WTC11 (cell line): Measurements from ENCODE around the gene VEGFA. TPM values are rescaled to one million over a fixed set of nuclear protein-coding genes. Genes with fewer than 3 reads are reported as not detected.
A peak's percentile ranks its signal among the peaks of the same experiment; 100 is the strongest.

ENCODE experiments used
- ATAC-seq: fragments of 200-7000 bp; cut with Tn5 transposase; 2 replicates; pipeline ENCODE4 v1.10.0; 2021; ENCODE audit warnings: mild to moderate bottlenecking, moderate library complexity
- CTCF ChIA-PET: fragments of 300-600 bp; sonication (Branson Sonifier 250); formaldehyde crosslinking; loops from one replicate; lab custom pipeline; 2021; ENCODE audit warnings: antibody characterized with exemption; lab: Charles Lee
- POLR2A ChIA-PET: fragments of 350-600 bp; sonication (Branson Sonifier 250); formaldehyde crosslinking; loops from one replicate; lab custom pipeline; 2021; ENCODE audit warnings: antibody characterized with exemption; lab: Charles Lee
- DNase-seq: peaks from one replicate; pipeline ENCODE4 v3.0.0; 2021; ENCODE audit warnings: low spot score
- H3K27ac Mint-ChIP-seq: 2 replicates; pipeline ENCODE4 v1.8.0; 2021; ENCODE audit warnings: mixed read lengths
- H3K27me3 Mint-ChIP-seq: 2 replicates; pipeline ENCODE4 v1.8.0; 2021; ENCODE audit warnings: low read depth, mild to moderate bottlenecking, moderate library complexity, mixed read lengths
- H3K36me3 Mint-ChIP-seq: 2 replicates; pipeline ENCODE4 v1.8.0; 2021; ENCODE audit warnings: mixed read lengths
- H3K4me1 Mint-ChIP-seq: 2 replicates; pipeline ENCODE4 v1.8.0; 2022; ENCODE audit warnings: mixed read lengths
- H3K4me3 Mint-ChIP-seq: 2 replicates; pipeline ENCODE4 v1.8.0; 2021; ENCODE audit warnings: mild to moderate bottlenecking, moderate library complexity, mixed read lengths
- H3K9me3 Mint-ChIP-seq: 2 replicates; pipeline ENCODE4 v1.8.0; 2021; ENCODE audit warnings: mixed read lengths
- ATF2 ChIP-seq: sonication (generic); formaldehyde crosslinking; IDR thresholded peaks from 2 replicates; pipeline ENCODE4 v1.8.1; 2022; ENCODE audit warnings: low read depth, missing genetic modification reagents, borderline replicate concordance
- ATF3 ChIP-seq: sonication (generic); formaldehyde crosslinking; conservative IDR thresholded peaks from 2 replicates; pipeline ENCODE4 v1.8.1; 2022; ENCODE audit warnings: mild to moderate bottlenecking, missing genetic modification reagents
- CTCF ChIP-seq: fragments of 200-600 bp; IDR thresholded peaks from 2 replicates; pipeline ENCODE4 v1.8.0; 2022; ENCODE audit warnings: antibody characterized with exemption
- ELF4 ChIP-seq: sonication (generic); formaldehyde crosslinking; IDR thresholded peaks from 2 replicates; pipeline ENCODE4 v1.8.1; 2022; ENCODE audit warnings: low read depth, mild to moderate bottlenecking, moderate library complexity, missing genetic modification reagents
- FOXP4 ChIP-seq: sonication (generic); formaldehyde crosslinking; IDR thresholded peaks from 2 replicates; pipeline ENCODE4 v1.8.0; 2022; ENCODE audit warnings: mild to moderate bottlenecking, missing genetic modification reagents
- GABPB1 ChIP-seq: sonication (generic); formaldehyde crosslinking; IDR thresholded peaks from 2 replicates; pipeline ENCODE4 v1.8.1; 2023; ENCODE audit warnings: mild to moderate bottlenecking, missing genetic modification reagents
- NFATC4 ChIP-seq: fragments of 250-450 bp; sonication (Bioruptor Pico); IDR thresholded peaks from 2 replicates; pipeline ENCODE4 v1.9.0; 2021; ENCODE audit warnings: mild to moderate bottlenecking
- NFYB ChIP-seq: sonication (generic); formaldehyde crosslinking; conservative IDR thresholded peaks from 2 replicates; pipeline ENCODE4 v1.8.0; 2022; ENCODE audit warnings: low read depth, missing genetic modification reagents
- NR3C1 ChIP-seq: sonication (generic); formaldehyde crosslinking; conservative IDR thresholded peaks from 2 replicates; pipeline ENCODE4 v1.8.1; 2023; ENCODE audit warnings: low read depth, mild to moderate bottlenecking, missing genetic modification reagents
- SOX15 ChIP-seq: fragments of 250-450 bp; sonication (Bioruptor Pico); IDR thresholded peaks from 2 replicates; pipeline ENCODE4 v1.9.0; 2021; ENCODE audit warnings: mild to moderate bottlenecking
- USF2 ChIP-seq: sonication (generic); formaldehyde crosslinking; IDR thresholded peaks from 2 replicates; pipeline ENCODE4 v1.8.1; 2023; ENCODE audit warnings: mild to moderate bottlenecking, missing genetic modification reagents, moderate library complexity
- ZMAT4 ChIP-seq: fragments of 250-450 bp; sonication (Bioruptor Pico); IDR thresholded peaks from 2 replicates; pipeline ENCODE4 v1.9.0; 2021; ENCODE audit warnings: mild to moderate bottlenecking
- ZNF219 ChIP-seq: sonication (generic); formaldehyde crosslinking; IDR thresholded peaks from 2 replicates; pipeline ENCODE4 v1.8.0; 2023; ENCODE audit warnings: missing genetic modification reagents, mild to moderate bottlenecking, borderline replicate concordance
- ZNF263 ChIP-seq: sonication (generic); formaldehyde crosslinking; IDR thresholded peaks from 2 replicates; pipeline ENCODE4 v1.8.1; 2022; ENCODE audit warnings: low read depth, mild to moderate bottlenecking, moderate library complexity, missing genetic modification reagents
- ZNF423 ChIP-seq: fragments of 250-450 bp; sonication (Bioruptor Pico); IDR thresholded peaks from 2 replicates; pipeline ENCODE4 v2.1.2; 2022; ENCODE audit warnings: mild to moderate bottlenecking, moderate library complexity
- total RNA-seq: library from RNA; stranded (reverse); gene quantifications from 3 replicates; pipeline ENCODE4 v1.2.3, GENCODE V29; 2021

VEGFA gene
- total RNA-seq, 1 experiment from 2014 or later: 43.8 TPM

- H3K9me3 Mint-ChIP-seq: no peaks in the 10 kb centered on the region
- no peak overlapping the region for H3K4me3 Mint-ChIP-seq
- peaks cover 12% of the 10 kb centered on the region for H3K4me1 Mint-ChIP-seq
- no peaks in the 10 kb centered on the region for H3K27me3 Mint-ChIP-seq
- H3K36me3 Mint-ChIP-seq: no peaks in the 10 kb centered on the region
- no peak for ATAC-seq
- POLR2A ChIA-PET: no interaction called here
- CTCF ChIA-PET: interaction anchor here (1.7 kb wide), 1 partner anchor 50 kb away, joined by 6 read pairs; no protein-coding TSS in a partner anchor
- TF ChIP-seq ELF4 (CRISPR knock-in tag): no peak
- no peak for TF ChIP-seq NFYB (CRISPR knock-in tag)
- TF ChIP-seq SOX15 (CRISPR knock-in tag): no peak
- TF ChIP-seq FOXP4 (CRISPR knock-in tag): no peak
- no peak for TF ChIP-seq ATF3 (CRISPR knock-in tag)
- no peak overlapping the region for H3K27ac Mint-ChIP-seq
- no peak for DNase-seq
Measured at GRCh38 chr6:43722920-43723545, 47.0 kb upstream of the VEGFA start.

- peak; percentile 93 for ATAC-seq
- ChIA-PET POLR2A (interaction anchor here (1.0 kb wide), 1 partner anchor 45 kb away, joined by 4 read pairs; no protein-coding TSS in a partner anchor), CTCF (interaction anchor here (0.6 to 2.7 kb wide), 16 partner anchors 9 to 355 kb away, joined by 3 to 18 read pairs (median 6); partner anchors contain the start of genes RSPH9 and VEGFA)
Measured at GRCh38 chr6:43723737-43724295, 46.2 kb upstream of the VEGFA start.

GRCh38 chr6:43724354-43724753, 45.7 kb upstream of the VEGFA start:
- TF ChIP-seq USF2 (CRISPR knock-in tag) (no peak), ATF2 (CRISPR knock-in tag) (no peak), NFATC4 (CRISPR knock-in tag) (no peak), NR3C1 (CRISPR knock-in tag) (no peak), ZNF219 (CRISPR knock-in tag) (no peak)
- H3K27me3 Mint-ChIP-seq: no peaks in the 10 kb centered on the region; the same call in 1 of the 2 replicates
- CTCF ChIA-PET: interaction anchor here (0.6 to 2.7 kb wide), 17 partner anchors 10 to 354 kb away, joined by 3 to 18 read pairs (median 5); partner anchors contain the start of genes RSPH9 and VEGFA
- POLR2A ChIA-PET: interaction anchor here (0.7 to 1.0 kb wide), 2 partner anchors 35 to 45 kb away, joined by 3 to 4 read pairs; no protein-coding TSS in a partner anchor
- H3K27ac Mint-ChIP-seq: no peak overlapping the region
- H3K9me3 Mint-ChIP-seq: peaks cover 5% of the 10 kb centered on the region
- DNase-seq (no peak), ATAC-seq (no peak)
- peaks cover 12% of the 10 kb centered on the region for H3K4me1 Mint-ChIP-seq
- H3K36me3 Mint-ChIP-seq: no peaks in the 10 kb centered on the region
- H3K4me3 Mint-ChIP-seq: no peak overlapping the region

More at GRCh38 chr6:43723737-43724295, 46.2 kb upstream of the VEGFA start:
- Mint-ChIP-seq H3K9me3 (peaks cover 1% of the 10 kb centered on the region), H3K27me3 (no peaks in the 10 kb centered on the region; the same call in 1 of the 2 replicates), H3K4me3 (no peak overlapping the region), H3K36me3 (no peaks in the 10 kb centered on the region), H3K27ac (no peak overlapping the region), H3K4me1 (peaks cover 12% of the 10 kb centered on the region)
- TF ChIP-seq ZMAT4 (CRISPR knock-in tag) (no peak), CTCF (peak; percentile 60), ZNF423 (peak; percentile 13; the same call in 1 of the 2 replicates), ZNF263 (CRISPR knock-in tag) (no peak), GABPB1 (CRISPR knock-in tag) (peak; percentile 66)
- DNase-seq: peak; percentile 80
